HG03108 (cell line): ENCODE data around the gene SLC35F1.

ENCODE experiments used
- ATAC-seq: cut with Tn5 transposase; IDR thresholded peaks from one replicate; pipeline ENCODE4 v1.9.1; 2021; ENCODE audit warnings: moderate library complexity; ENCODE audit not compliant: unreplicated experiment

Gene SLC35F1

GRCh38 chr6:118103381-118104146, 196.5 kb downstream of the SLC35F1 start:
- ATAC-seq: no peak

- ATAC-seq: no peak
Observed at GRCh38 chr6:118122161-118122725, 215.2 kb downstream of the SLC35F1 start.

GRCh38 chr6:118122801-118123200, 215.7 kb downstream of the SLC35F1 start:
- no peak for ATAC-seq

- ATAC-seq: no peak
Observed at GRCh38 chr6:118123503-118124037, 216.5 kb downstream of the SLC35F1 start.

- no peak for ATAC-seq
Observed at GRCh38 chr6:118124851-118125250, 217.8 kb downstream of the SLC35F1 start.

- ATAC-seq: no peak
Observed at GRCh38 chr6:118128755-118129154, 221.7 kb downstream of the SLC35F1 start.

GRCh38 chr6:118134206-118134605, 227.1 kb downstream of the SLC35F1 start:
- ATAC-seq: no peak

GRCh38 chr6:118134736-118135135, 227.7 kb downstream of the SLC35F1 start:
- ATAC-seq: no peak

GRCh38 chr6:118135371-118135770, 228.3 kb downstream of the SLC35F1 start:
- ATAC-seq: no peak

GRCh38 chr6:118141211-118141610, 234.1 kb downstream of the SLC35F1 start:
- ATAC-seq: no peak

- ATAC-seq: no peak
Observed at GRCh38 chr6:118146584-118146983, 239.5 kb downstream of the SLC35F1 start.

GRCh38 chr6:118147511-118147910, 240.4 kb downstream of the SLC35F1 start:
- no peak for ATAC-seq

- no peak for ATAC-seq
Observed at GRCh38 chr6:118148561-118148960, 241.5 kb downstream of the SLC35F1 start.

GRCh38 chr6:118152524-118152923, 245.5 kb downstream of the SLC35F1 start:
- no peak for ATAC-seq

GRCh38 chr6:118161343-118161742, 254.3 kb downstream of the SLC35F1 start:
- no peak for ATAC-seq

- ATAC-seq: no peak
Observed at GRCh38 chr6:118163542-118163941, 256.5 kb downstream of the SLC35F1 start.

GRCh38 chr6:118165500-118165899, 258.4 kb downstream of the SLC35F1 start:
- no peak for ATAC-seq

GRCh38 chr6:118168421-118168820, 261.4 kb downstream of the SLC35F1 start:
- no peak for ATAC-seq

GRCh38 chr6:118171852-118172251, 264.8 kb downstream of the SLC35F1 start:
- no peak for ATAC-seq

- ATAC-seq: no peak
Observed at GRCh38 chr6:118174071-118174470, 267.0 kb downstream of the SLC35F1 start.

- ATAC-seq: no peak
Observed at GRCh38 chr6:118177720-118178119, 270.7 kb downstream of the SLC35F1 start.

GRCh38 chr6:118179048-118179447, 272.0 kb downstream of the SLC35F1 start:
- ATAC-seq: no peak
